RWPE1 (cell line): ENCODE measurements around the gene SEMA6D.

Experiments
- CTCF ChIA-PET: fragments of 350-600 bp; sonication (Branson Sonifier 250); formaldehyde crosslinking; extraction: SDS; loops from one replicate; lab custom pipeline; 2021; lab: Yijun Ruan, JAX
- POLR2A ChIA-PET: fragments of 400-600 bp; formaldehyde crosslinking; extraction: SDS; loops from one replicate; lab custom pipeline; 2020; ENCODE audit warnings: antibody characterized with exemption; ENCODE audit not compliant: low non-redundant PET; lab: Yijun Ruan, JAX
- DNase-seq: peaks from one replicate; pipeline ENCODE4 v3.0.0; 2012; ENCODE audit warnings: low spot score
- H3K27ac ChIP-seq: fragments of 450-650 bp; 2 replicates; pipeline ENCODE4 v1.5.1; 2017
- CTCF ChIP-seq: fragments of 450-650 bp; conservative IDR thresholded peaks from 2 replicates; pipeline ENCODE4 v1.5.1; 2017; ENCODE audit warnings: low read depth, mild to moderate bottlenecking

The SEMA6D gene

DNA sequence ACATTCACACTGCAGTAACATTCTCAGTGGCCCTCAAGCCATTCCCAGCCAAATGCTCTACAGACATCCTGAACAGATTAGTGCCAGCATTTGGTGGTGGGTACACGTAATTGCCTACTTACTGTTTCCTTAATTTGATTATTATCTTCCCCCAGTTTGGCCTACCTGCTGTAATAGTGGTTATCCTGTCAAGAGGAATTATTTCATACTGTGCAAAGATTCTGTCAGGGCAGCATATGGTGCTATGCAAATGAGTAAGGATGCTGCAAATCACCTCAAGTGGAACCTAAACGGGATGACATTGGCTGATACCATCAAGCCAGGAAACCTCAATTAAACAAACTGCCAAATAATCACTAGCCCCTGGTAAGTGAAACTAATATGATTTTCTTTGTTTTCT, 88.7 kb downstream of the SEMA6D start:
- CTCF ChIA-PET: interaction anchor here (0.6 kb wide), 1 partner anchor 179 kb away, joined by 3 read pairs; no protein-coding TSS in a partner anchor
- H3K27ac ChIP-seq: no peak overlapping the region
- no peak for DNase-seq
- POLR2A ChIA-PET: no interaction called here
- TF ChIP-seq CTCF: no peak

- no peak for TF ChIP-seq CTCF
- no peak for DNase-seq
- ChIA-PET CTCF (no interaction called here), POLR2A (no interaction called here)
- H3K27ac ChIP-seq: peak overlapping the region; percentile 25; the same call in 1 of the 2 replicates
Observed at GRCh38 chr15:47811172-47811571, 93.9 kb downstream of the SEMA6D start.

DNA sequence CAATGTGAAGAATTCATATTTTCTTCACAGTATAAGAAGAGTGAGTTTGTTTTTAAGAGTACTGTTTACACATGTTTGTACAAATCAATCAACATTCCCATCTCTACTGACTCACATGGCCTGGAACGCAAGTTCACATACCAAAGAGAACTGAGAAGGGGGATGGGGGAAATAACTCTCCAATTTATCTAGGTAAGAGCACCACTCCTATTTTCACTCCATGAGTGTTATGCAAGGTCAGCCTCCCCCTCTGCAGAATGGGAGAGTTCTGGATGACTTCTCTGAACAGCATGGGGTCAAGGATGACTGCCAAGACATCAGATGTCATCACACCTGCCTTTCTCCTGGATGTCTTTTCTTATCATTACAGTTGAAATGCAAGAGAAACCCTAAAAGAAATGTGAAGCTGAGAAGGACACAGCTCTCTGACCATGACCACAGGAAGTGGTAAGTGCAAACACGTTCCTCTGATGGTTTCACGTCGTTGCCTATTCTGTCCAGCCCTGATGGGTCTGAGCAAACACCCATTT, 95.2 kb downstream of the SEMA6D start:
- TF ChIP-seq CTCF: no peak
- ChIA-PET POLR2A (no interaction called here), CTCF (no interaction called here)
- peak; percentile 90 for DNase-seq
- peak overlapping the region; percentile 79 for H3K27ac ChIP-seq

GRCh38 chr15:47813748-47814384, 96.6 kb downstream of the SEMA6D start:
- H3K27ac ChIP-seq: no peak overlapping the region
- POLR2A ChIA-PET: no interaction called here
- DNase-seq: no peak
- CTCF ChIA-PET: no interaction called here
- no peak for TF ChIP-seq CTCF

- ChIA-PET POLR2A (no interaction called here), CTCF (no interaction called here)
- H3K27ac ChIP-seq: no peak overlapping the region
- no peak for TF ChIP-seq CTCF
- DNase-seq: no peak
Observed at GRCh38 chr15:47814620-47815019, 97.3 kb downstream of the SEMA6D start.

DNA sequence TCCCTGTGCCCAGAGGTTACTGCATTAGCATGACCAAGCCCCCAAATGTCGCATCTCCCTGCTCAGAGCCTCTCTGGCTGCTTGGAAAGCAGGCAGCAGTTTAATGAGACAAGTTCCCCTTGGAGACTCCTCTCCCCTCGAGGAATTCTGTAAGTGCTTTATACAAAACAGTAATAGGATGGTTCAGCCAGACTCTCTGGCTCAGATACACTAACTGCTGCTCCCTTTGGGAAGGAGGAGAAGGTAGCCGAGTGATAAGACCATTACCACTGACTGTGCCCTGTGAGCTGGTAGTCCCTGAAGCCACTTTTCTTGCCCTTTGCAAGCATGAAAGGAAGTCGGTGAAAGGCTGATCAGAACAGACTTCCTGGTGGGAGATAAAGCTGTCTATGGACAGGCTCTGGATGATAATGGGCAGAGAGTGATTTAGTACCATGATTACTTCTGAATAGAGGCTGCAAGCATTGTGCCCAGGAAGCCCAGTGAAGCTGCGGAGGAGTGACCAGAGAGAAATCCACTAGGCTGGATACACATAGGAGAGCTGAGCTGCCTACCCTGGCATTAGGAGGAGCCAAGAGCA, 100.8 kb downstream of the SEMA6D start:
- H3K27ac ChIP-seq: no peak overlapping the region
- ChIA-PET CTCF (interaction anchor here (0.6 to 1.7 kb wide), 3 partner anchors 37 to 202 kb away, joined by 3 read pairs; no protein-coding TSS in a partner anchor), POLR2A (no interaction called here)
- TF ChIP-seq CTCF: no peak
- DNase-seq: no peak
